HG02884 (cell line): ENCODE data around the gene ALPK1.
"Not testable (repeated sequence)": the region's sequence is repeated elsewhere in the genome, so short reads cannot be mapped to it uniquely, and the experiment has no call there.

ENCODE experiments used
- ATAC-seq: cut with Tn5 transposase; IDR thresholded peaks from one replicate; pipeline ENCODE4 v1.9.1; 2021; ENCODE audit warnings: mild to moderate bottlenecking, moderate library complexity; ENCODE audit not compliant: unreplicated experiment

Gene ALPK1

GRCh38 chr4:112377594-112378242 lies 80.5 kb downstream of the ALPK1 start:
- ATAC-seq = no peak

GRCh38 chr4:112378243-112378620 lies 81.1 kb downstream of the ALPK1 start:
- ATAC-seq = no peak

GRCh38 chr4:112378858-112379257 lies 81.7 kb downstream of the ALPK1 start:
- ATAC-seq = no peak

GRCh38 chr4:112379306-112379705 lies 82.1 kb downstream of the ALPK1 start:
- ATAC-seq = no peak

DNA sequence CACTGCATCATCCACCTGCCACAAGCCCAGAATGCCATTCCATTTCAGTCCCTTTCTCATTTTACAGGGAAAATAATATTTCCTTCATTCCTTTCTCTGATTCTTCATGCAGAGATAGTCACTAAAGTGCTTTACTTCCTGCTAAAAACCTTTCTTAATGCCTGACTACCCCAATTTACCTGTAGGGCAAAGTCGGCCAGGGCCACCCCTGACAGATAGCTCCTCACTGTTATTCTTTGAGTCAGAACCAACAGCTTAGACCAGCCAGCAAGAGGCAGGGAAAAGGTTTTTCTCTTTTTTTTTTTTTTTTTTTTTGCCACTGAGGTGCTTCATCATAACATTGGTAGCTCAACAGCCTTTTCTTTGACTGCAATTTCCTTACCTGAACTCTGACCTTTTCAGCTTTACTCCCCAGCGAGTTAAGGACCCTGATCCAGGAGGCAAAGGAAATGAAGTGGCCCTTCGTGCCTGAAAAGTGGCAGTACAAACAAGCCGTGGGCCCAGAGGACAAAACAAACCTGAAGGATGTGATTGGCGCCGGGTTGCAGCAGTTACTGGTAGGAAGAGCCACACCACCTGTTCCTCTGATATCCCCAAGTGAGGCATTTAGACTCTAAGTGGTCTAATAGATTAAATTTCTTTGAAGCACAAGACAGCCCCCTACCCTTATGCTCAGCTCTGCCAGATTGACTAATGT lies 85.0 kb downstream of the ALPK1 start:
- no peak for ATAC-seq

- no peak for ATAC-seq
Measured at GRCh38 chr4:112386071-112386470, 88.9 kb downstream of the ALPK1 start.

DNA sequence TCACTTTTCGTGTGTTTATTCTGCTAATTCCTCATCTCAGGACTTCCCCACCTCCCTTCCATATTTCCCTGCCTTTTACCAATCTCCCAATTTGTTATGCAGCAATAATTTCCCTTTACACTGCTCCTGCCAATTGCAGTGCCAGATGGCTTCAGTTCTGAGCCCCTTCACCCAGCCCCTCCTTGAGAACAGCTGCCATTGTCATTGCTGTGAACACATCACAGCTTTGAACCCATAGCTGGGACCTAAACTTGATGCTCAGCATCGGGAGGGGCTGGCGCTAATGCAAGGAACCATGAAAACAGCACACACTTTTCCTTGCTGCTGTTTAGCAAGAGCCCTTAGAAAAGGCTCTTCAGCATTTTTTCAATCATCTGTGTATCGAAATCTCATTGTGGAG lies 104.9 kb downstream of the ALPK1 start:
- ATAC-seq = no peak

DNA sequence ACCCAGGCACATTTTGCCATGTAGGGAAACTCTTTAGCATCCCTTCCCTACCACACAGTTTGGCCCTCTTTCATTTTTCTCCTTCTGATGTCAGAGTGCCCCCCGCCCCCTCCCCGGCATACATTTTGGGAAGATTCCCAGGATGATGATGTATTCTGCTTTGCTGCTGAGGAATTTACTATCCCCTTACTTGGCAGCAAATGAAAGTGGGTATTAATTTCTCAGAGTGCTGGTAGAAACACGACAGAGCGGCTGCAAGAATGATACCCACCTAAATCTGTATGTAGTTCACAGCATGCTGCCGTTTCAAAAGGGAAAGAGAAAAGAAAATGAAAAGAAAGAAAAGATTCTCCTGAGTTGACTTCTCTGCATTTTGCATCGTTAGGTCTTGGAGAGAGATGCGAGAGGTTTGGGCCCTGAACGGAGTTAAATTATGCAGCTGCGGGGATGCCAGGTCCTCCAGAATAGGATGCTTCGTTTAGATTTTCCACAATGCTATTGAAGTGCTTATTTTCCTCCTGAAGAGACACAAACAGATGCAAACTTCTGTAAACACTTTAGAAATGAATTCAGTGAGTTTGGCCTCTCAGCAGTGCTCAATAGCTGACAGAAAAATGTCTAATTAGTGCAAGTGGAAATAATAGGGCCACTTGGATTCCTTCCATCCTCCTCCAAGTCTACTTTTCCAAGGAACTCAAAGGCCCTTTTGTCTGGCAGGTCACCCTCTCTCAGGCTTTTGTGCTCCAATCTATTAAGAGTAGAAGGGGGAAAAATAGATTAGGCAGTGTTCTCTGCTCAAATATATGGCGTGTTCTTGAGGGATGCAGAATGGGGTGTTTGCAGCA lies 106.2 kb downstream of the ALPK1 start:
- no peak for ATAC-seq

DNA sequence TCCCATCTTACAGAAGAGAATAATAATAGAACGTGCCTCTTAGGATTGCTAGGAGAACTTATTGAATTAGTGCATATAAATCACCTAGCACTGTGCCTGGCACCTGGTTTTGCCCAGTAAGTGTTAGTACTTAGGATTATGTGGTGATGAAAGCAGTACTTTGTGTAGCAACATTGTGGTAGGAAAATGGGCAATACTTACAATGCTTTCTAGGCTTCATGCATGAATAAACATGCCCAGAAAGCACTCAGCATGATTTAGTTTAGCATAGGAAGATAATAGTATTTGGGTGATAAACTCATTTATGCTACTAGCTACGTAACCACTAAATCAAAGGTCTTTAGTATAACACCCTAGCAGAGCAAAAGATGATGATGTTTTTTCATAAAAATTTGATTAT lies 113.2 kb downstream of the ALPK1 start:
- ATAC-seq = no peak

- ATAC-seq = no peak
Measured at GRCh38 chr4:112410804-112411203, 113.6 kb downstream of the ALPK1 start.

GRCh38 chr4:112411781-112412550 lies 114.8 kb downstream of the ALPK1 start:
- ATAC-seq = no peak

GRCh38 chr4:112416464-112416863 lies 119.3 kb downstream of the ALPK1 start:
- no peak for ATAC-seq

DNA sequence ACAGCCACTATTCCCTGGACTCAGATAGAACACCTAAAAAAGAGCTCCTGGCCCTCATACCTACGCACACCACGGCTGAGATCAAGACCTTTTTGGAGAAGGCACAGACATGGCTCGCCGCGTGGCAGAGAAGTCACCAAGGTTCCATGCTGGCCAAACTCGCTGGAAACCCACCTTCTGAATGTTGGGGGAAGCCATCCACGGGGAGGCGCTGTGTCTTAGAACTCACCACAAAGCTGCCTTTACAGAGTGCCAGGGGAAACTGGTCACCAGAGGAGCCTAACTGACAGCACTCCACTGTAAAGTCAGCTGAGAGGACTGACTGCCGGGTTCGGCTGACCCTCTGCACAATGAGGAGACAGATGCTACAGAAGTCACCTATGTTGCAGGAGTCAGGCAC lies 120.9 kb downstream of the ALPK1 start:
- ATAC-seq = no peak

- ATAC-seq = no peak
Measured at GRCh38 chr4:112421911-112422310, 124.7 kb downstream of the ALPK1 start.

DNA sequence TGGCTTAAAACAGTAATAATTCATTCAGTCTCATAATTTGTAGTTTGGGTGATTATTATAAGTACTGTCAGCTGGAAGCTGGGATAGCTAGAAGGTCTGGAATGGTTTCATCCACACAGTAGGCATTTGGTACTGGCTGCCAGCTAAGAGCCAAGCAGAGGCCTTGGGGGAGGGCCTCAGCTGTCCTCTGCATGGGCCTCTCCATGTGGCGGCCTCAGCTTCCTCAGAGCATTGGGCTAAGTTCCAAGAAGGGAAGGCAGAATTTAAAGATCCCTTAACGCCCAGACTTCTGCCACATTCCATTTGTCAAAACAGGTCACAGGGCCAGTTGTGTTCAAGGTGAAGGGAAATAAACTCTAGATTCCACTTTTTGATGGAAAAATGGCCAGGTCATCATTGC lies 125.5 kb downstream of the ALPK1 start:
- no peak for ATAC-seq

DNA sequence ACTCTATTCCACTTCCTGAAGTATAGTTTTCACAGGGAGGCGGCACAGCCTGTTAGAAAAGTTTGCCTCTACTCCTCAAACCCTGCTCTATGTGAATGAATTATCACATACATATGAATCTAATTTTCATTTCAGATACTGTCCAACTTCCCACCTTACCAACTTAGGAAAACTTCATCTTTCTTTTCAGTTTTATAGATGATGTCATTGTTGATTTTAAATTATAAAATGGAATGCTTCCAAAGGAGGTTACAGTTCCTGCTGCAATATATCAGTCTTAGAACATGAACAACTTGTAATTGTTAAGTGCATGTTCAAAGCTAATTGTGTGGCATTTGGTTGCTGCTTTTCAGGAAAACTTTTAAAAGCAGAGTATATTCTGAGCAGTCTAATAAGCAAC lies 126.4 kb downstream of the ALPK1 start:
- ATAC-seq = no peak

GRCh38 chr4:112425823-112426222 lies 128.7 kb downstream of the ALPK1 start:
- ATAC-seq = no peak

DNA sequence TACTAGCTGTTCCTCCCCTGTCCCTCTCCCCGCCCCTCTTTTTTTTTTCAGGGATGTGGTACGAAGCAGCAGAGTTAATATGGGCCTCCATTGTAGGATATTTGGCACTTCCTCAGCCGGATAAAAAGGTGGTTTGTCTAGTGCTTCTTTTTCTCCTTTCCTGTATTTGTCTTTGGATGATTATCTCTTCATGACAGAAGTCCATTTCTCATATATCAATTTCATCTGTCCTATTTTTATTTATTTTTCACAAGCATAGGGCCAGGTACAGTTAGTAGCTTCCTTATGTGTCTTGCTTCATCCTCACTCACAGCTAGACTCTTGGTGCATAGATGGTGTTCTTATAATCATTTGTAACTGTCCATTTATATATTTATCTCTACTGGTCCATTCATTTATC lies 129.2 kb downstream of the ALPK1 start:
- ATAC-seq = no peak

- ATAC-seq = no peak
Measured at GRCh38 chr4:112431158-112431557, 134.0 kb downstream of the ALPK1 start.

GRCh38 chr4:112436987-112437386 lies 139.8 kb downstream of the ALPK1 start:
- ATAC-seq = no peak

DNA sequence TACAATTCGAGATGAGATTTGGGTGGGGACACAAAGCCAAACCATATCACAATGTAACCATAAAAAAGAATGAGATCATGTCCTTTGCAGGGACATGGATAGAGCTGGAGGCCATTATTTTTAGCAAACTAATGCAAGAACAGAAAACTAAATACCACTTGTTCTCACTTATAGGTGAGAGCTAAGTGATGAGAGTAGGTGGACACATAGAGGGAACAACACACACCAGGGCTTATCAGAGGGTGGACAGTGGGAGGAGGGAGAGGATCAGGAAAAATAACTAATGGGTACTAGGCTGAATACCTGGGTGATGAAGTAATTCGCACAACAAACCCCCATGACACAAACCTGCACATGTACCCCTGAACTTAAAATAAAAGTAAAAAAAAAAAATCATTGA lies 145.1 kb downstream of the ALPK1 start:
- not testable (repeated sequence) for ATAC-seq
